ENCODE data around the gene PCNP. TPM values are rescaled to one million over a fixed set of nuclear protein-coding genes. Genes with fewer than 3 reads are reported as not detected.

Gene PCNP
- total and polyA plus RNA-seq, 9 of the 15 experiments (the other 6 are each of a cell fraction or from before 2014, with no cell fraction given), result 54.3 to 170 (median 150) TPM

DNA sequence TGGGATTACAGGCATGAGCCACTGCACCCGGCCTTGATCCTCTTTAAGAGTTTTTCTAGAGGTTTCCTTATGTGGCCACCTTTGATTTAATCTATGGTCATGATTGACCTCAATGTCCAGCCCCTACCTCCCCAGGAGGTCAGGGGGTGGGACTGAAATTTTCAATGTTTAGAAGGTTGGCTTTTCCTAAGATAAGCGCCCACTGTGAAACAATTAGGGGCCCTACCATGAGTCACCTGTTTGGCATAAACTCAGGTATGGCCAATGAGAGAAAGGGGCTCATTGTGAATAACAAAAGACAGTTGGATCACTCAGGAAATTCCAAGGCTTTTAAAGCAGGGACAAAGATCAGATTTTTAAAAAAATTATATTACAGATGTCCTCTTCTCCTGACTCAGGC, 51.9 kb downstream of the PCNP start (continued):
- TF ChIP-seq, protein P1, sequence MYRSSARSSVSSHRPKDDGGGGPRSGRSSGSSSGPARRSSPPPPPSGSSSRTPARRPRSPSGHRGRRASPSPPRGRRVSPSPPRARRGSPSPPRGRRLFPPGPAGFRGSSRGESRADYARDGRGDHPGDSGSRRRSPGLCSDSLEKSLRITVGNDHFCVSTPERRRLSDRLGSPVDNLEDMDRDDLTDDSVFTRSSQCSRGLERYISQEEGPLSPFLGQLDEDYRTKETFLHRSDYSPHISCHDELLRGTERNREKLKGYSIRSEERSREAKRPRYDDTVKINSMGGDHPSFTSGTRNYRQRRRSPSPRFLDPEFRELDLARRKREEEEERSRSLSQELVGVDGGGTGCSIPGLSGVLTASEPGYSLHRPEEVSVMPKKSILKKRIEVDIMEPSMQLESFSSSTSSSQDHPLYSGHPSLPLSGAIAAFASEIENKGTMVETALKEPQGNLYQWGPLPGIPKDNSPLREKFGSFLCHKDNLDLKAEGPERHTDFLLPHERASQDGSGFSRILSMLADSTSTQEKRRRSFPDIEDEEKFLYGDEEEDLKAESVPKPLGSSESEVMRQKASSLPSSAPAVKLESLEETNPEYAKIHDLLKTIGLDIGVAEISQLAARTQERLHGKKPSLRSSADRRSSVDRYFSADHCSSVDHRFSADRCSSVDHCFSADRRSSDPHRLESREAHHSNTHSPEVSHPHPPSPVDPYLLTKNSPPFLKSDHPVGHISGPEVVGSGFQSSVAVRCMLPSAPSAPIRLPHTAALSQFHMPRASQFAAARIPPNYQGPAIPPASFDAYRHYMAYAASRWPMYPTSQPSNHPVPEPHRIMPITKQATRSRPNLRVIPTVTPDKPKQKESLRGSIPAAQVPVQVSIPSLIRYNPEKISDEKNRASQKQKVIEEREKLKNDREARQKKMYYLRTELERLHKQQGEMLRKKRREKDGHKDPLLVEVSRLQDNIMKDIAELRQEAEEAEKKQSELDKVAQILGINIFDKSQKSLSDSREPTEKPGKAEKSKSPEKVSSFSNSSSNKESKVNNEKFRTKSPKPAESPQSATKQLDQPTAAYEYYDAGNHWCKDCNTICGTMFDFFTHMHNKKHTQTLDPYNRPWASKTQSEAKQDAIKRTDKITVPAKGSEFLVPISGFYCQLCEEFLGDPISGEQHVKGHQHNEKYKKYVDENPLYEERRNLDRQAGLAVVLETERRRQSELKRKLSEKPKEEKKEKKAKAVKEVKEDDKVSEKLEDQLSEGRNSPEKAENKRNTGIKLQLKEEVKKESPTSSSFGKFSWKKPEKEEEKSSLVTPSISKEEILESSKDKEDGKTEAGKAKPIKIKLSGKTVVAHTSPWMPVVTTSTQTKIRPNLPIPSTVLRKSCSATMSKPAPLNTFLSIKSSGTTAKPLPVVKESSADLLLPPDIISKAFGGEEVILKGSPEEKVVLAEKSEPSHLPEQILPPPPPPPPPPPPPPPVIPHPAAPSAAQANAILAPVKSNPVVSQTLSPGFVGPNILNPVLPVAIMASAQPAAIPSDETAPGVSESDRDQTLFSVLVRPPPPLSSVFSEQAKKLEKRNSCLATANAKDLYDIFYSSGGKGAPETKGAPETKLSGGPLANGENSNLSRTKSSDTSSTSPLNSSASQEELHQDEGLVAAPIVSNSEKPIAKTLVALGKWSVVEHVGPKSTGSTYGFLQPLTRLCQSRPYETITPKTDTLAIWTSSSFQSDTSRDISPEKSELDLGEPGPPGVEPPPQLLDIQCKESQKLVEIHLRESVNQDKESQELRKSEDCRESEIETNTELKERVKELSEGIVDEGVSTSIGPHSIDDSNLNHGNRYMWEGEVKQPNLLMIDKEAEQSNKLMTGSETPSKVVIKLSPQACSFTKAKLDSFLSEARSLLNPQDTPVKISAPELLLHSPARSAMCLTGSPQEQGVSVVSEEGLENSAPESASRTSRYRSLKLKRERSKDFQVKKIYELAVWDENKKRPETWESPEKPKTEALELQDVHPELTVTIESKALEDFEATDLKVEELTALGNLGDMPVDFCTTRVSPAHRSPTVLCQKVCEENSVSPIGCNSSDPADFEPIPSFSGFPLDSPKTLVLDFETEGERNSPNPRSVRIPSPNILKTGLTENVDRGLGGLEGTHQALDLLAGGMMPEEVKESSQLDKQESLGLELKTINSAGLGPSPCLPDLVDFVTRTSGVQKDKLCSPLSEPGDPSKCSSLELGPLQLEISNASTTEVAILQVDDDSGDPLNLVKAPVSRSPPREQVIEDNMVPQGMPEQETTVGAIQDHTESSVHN (IDR thresholded peaks at IDR 0.05; ENCODE audit: borderline replicate concordance in 1 of 2, low read depth in 1 of 2), result no peak
- TF ChIP-seq, protein P2, sequence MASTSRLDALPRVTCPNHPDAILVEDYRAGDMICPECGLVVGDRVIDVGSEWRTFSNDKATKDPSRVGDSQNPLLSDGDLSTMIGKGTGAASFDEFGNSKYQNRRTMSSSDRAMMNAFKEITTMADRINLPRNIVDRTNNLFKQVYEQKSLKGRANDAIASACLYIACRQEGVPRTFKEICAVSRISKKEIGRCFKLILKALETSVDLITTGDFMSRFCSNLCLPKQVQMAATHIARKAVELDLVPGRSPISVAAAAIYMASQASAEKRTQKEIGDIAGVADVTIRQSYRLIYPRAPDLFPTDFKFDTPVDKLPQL (IDR thresholded peaks at IDR 0.05; ENCODE audit: extremely low read depth, insufficient read length), result no peak
- TF ChIP-seq XRCC4 (IDR thresholded peaks at IDR 0.05; ENCODE audit: extremely low read depth, insufficient read depth, insufficient read length) (no peak), CREB1 (IDR thresholded peaks at IDR 0.05) (no peak), CREB1 (CRISPR knock-in tag; IDR thresholded peaks at IDR 0.05) (no peak), SIN3B (IDR thresholded peaks at IDR 0.05; ENCODE audit: low read depth) (no peak)

Measured in K562 (cell line).